Activated CD4-positive, alpha-beta T cell treated with anti-CD3 and anti-CD28 coated beads, Interleukin-2, amount 10 ng/mL, durations not matched to agents 24 days and 14 days (primary cell): ENCODE data around the gene LRRC2. TPM values are rescaled to one million over a fixed set of nuclear protein-coding genes. Genes with fewer than 3 reads are reported as not detected.
"Not testable (repeated sequence)": the region's sequence is repeated elsewhere in the genome, so short reads cannot be mapped to it uniquely, and the experiment has no call there.

Experiments used
- DNase-seq: peaks from one replicate; pipeline ENCODE4 v3.0.0; 2022
- H3K27ac Mint-ChIP-seq: one replicate; pipeline ENCODE4 v1.8.0; 2022; ENCODE audit warnings: mild to moderate bottlenecking, mixed read lengths
- H3K27me3 Mint-ChIP-seq: one replicate; pipeline ENCODE4 v1.8.0; 2022; ENCODE audit warnings: mixed read lengths
- H3K36me3 Mint-ChIP-seq: one replicate; pipeline ENCODE4 v1.8.0; 2022; ENCODE audit warnings: low read depth, mild to moderate bottlenecking, mixed read lengths
- H3K4me1 Mint-ChIP-seq: one replicate; pipeline ENCODE4 v1.8.0; 2021; ENCODE audit warnings: mixed read lengths
- H3K4me3 Mint-ChIP-seq: one replicate; pipeline ENCODE4 v1.8.0; 2022; ENCODE audit warnings: mild to moderate bottlenecking, moderate library complexity, mixed read lengths
- H3K9me3 Mint-ChIP-seq: one replicate; pipeline ENCODE4 v1.8.0; 2021; ENCODE audit warnings: mixed read lengths
- intact Hi-C: fragments of 100-400 bp; cut with micrococcal nuclease; formaldehyde crosslinking; loops from one replicate; pipeline ENCODE4 v1.15.1; 2023
- total RNA-seq: library from RNA; stranded (reverse); gene quantifications from 2 replicates; pipeline ENCODE4 v1.2.3, GENCODE V29; 2022

LRRC2 gene
- total RNA-seq, 1 donor from 2014 or later, result not detected

GRCh38 chr3:46498916-46499519 lies 67.1 kb downstream of the LRRC2 start:
- peaks cover 3% of the 10 kb centered on the region for H3K27me3 Mint-ChIP-seq
- no peaks in the 10 kb centered on the region for H3K36me3 Mint-ChIP-seq
- no peak for DNase-seq
- peaks cover 6% of the 10 kb centered on the region for H3K4me1 Mint-ChIP-seq
- intact Hi-C loops, result no loop called here
- no peaks in the 10 kb centered on the region for H3K9me3 Mint-ChIP-seq
- H3K27ac Mint-ChIP-seq, result no peak overlapping the region
- no peak overlapping the region for H3K4me3 Mint-ChIP-seq

DNA sequence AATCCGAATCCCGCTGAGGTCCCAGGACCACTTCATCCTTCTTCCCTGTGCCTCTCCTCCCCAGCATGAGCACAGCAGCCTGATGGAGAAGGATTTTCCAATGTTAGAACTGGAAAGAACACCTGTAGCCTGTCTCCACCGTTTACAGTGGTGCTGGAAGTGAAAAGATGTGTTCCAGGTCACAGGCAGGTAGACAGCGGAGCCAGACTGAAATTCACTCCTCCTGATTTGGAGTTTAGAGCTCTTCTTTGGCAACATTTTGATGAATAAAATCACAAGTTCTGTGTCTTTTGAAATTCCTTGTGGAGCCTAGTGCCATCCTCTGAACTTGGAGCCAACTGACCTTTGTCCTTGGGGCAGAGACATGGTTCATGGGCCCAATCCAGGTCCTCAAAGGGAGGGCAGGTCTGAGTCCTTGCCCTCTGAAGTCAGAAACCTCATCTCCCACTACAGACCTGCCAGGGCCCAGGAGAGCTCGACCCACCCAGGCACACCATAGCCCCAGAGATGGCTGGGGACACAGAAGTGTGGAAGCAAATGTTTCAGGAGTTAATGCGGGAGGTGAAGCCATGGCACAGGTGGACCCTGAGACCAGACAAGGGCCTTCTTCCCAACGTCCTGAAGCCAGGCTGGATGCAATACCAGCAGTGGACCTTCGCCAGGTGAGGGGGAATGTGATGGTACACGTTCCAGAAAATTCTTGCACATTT lies 68.4 kb downstream of the LRRC2 start, which contains the start of gene RTP3:
Gene RTP3 (plus strand): TSS at position 421 of the 710 bp plus-strand sequence. CDS start 87 bp downstream, at position 508.
- Mint-ChIP-seq H3K9me3 (no peaks in the 10 kb centered on the region), H3K4me3 (no peak within 1 kb of the TSS), H3K36me3 (no peaks in the 10 kb centered on the region), H3K27me3 (peaks cover 6% of the 10 kb centered on the region), H3K4me1 (peaks cover 4% of the 10 kb centered on the region), H3K27ac (no peak within 1 kb of the TSS)
- DNase-seq, result no peak
- intact Hi-C loops, result no loop called here

DNA sequence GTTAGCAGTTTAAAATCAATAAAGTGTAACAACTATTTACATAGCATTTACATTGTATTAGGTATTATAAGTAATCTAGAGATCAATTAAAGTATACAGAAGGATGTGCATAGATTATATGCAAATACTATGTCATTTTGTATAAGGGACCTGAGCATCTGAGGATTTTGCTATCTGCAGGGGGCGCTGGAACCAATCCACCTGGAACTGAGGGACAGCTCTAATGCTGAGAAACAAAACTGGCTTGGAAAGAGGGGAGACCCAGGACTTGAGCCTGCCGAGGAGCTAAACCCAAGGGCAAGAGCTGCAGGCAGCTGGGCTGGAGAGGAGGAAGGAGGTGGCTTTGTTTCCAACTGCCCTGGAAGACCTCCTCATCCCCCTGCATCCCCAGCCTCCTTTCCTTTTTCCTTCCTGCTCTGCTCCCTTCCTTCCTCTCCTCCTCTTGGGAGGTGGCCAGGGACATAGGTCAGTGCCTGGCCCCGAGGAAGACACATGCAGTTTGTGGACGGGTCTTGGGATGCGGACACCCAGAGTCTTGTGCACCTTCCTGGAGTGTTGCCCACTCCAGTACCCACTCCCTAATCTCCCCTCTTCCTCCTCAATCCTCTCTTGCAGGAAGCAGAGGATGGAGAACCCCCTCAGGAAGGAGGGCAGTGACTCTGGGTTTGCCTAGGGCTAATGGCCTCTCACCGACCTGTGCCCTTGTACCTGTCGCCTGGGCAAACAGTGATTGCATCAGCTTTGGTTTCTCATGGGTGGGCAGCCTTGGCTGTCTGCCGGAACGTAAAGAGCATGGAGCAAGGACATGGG lies 69.2 kb downstream of the LRRC2 start:
- H3K27me3 Mint-ChIP-seq, result peaks cover 6% of the 10 kb centered on the region
- no peaks in the 10 kb centered on the region for H3K36me3 Mint-ChIP-seq
- H3K4me3 Mint-ChIP-seq, result no peak overlapping the region
- intact Hi-C loops, result no loop called here
- H3K4me1 Mint-ChIP-seq, result peaks cover 4% of the 10 kb centered on the region
- H3K27ac Mint-ChIP-seq, result no peak overlapping the region
- no peaks in the 10 kb centered on the region for H3K9me3 Mint-ChIP-seq
- peak; percentile 83 for DNase-seq

GRCh38 chr3:46495901-46496456 lies 70.1 kb downstream of the LRRC2 start:
- Mint-ChIP-seq H3K4me3 (no peak overlapping the region), H3K27ac (no peak overlapping the region), H3K36me3 (no peaks in the 10 kb centered on the region), H3K9me3 (no peaks in the 10 kb centered on the region), H3K4me1 (peaks cover 4% of the 10 kb centered on the region), H3K27me3 (peaks cover 11% of the 10 kb centered on the region)
- intact Hi-C loops, result no loop called here
- DNase-seq, result no peak

- H3K36me3 Mint-ChIP-seq, H3K4me3 Mint-ChIP-seq, H3K27ac Mint-ChIP-seq, intact Hi-C loops, H3K4me1 Mint-ChIP-seq, H3K9me3 Mint-ChIP-seq, DNase-seq: not testable (repeated sequence)
- peaks cover 11% of the 10 kb centered on the region for H3K27me3 Mint-ChIP-seq
Observed at GRCh38 chr3:46494491-46494890, 71.6 kb downstream of the LRRC2 start.

- DNase-seq, result no peak
- Mint-ChIP-seq H3K27ac (no peak overlapping the region), H3K4me1 (peaks cover 11% of the 10 kb centered on the region), H3K27me3 (peaks cover 11% of the 10 kb centered on the region), H3K9me3 (no peaks in the 10 kb centered on the region), H3K4me3 (no peak overlapping the region), H3K36me3 (no peaks in the 10 kb centered on the region)
- intact Hi-C loops, result no loop called here
Observed at GRCh38 chr3:46492890-46493547, 73.1 kb downstream of the LRRC2 start.

DNA sequence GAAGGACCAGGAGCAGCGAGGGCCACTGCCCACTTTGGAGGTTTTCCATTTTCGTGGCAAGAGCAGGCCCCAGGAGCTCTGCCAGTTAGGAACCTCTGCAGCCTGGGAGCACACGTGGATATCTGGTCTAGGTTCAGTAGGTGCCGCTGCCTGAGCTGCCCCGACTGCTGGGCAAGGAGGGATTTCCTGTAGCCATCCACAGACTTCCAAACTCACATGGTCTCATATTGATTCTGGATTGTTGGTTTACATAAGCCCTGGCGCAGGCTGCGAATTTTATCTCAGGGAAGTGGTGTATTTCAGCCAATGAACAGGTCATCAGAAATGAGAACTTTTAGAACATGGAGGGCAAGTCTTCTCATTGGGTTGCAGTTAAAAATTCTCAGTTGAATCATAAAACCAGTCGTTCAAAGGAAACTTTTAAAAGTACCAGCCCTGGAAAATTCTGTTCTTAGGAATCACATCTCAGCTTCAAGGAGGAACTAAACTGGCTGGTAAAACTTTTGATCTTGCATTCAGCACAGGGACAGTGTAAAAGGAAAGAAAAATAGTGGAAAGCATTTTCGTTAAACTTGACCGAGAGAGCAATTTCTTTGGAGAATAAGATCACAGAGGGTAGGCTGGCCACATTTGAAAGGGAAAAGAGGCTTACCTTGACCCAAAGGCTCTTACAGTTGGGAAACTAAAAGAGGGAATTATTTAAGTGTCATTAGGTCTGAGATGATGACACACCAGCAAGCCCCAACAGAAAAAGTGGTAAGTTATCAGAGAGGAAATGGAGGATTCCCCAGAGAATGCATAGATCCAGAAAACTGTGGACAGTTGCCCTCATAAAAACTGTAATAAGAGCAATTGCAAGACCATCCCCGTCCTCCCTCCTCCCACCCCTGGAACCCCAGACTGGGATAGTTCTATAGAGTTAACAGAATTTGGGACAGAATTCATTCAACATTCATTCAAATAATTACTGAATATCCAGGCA lies 74.7 kb downstream of the LRRC2 start:
- intact Hi-C loops, result no loop called here
- no peak overlapping the region for H3K4me3 Mint-ChIP-seq
- peaks cover 11% of the 10 kb centered on the region for H3K4me1 Mint-ChIP-seq

DNA sequence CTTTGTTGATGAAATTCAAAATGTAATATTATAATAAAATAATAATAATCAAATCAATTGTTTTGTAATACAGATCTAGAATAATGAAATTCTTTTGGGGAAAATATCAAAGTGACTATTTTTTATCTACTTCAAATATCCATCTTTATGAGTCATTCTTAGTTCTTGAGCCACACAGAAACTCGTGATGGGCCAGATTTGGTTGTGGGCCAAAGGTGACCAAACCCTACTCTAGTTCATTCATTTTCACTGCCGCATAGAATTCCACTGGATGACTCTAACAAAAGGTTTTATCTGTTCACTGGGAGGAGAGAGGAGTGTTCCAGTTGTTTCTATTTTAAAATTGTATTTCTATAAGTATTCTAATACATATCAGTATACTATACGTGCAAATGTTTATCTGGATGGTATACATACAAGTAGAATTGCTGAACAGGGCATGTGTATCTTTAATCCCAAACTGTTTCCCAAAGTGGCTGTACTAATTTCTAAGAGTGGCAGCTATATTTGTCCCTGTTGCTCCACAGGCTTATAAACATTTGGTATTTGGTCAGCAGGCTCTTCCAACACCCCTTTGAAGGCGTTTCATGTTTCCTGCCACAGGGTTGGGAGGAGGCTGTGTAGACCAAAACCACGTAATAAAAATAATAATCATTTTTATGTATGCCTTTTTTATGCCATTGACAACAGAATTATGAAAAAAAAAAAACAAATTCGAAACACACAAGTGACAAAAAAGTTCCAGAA lies 75.6 kb downstream of the LRRC2 start:
- H3K4me3 Mint-ChIP-seq, result no peak overlapping the region
- no peaks in the 10 kb centered on the region for H3K36me3 Mint-ChIP-seq
- no peak for DNase-seq
- H3K27ac Mint-ChIP-seq, result no peak overlapping the region
- no peaks in the 10 kb centered on the region for H3K9me3 Mint-ChIP-seq
- peaks cover 9% of the 10 kb centered on the region for H3K4me1 Mint-ChIP-seq
- intact Hi-C loops, result no loop called here
- peaks cover 21% of the 10 kb centered on the region for H3K27me3 Mint-ChIP-seq

More for the DNA sequence above, 74.7 kb downstream of the LRRC2 start:
- Mint-ChIP-seq H3K27me3 (peaks cover 22% of the 10 kb centered on the region), H3K36me3 (no peaks in the 10 kb centered on the region), H3K9me3 (no peaks in the 10 kb centered on the region), H3K27ac (no peak overlapping the region)
- DNase-seq, result no peak

- intact Hi-C loops, result loop anchor here (10.0 kb wide), 1 partner anchor 415 kb away; no protein-coding TSS in a partner anchor
- no peaks in the 10 kb centered on the region for H3K36me3 Mint-ChIP-seq
- H3K27ac Mint-ChIP-seq, result no peak overlapping the region
- peaks cover 21% of the 10 kb centered on the region for H3K27me3 Mint-ChIP-seq
- DNase-seq, result no peak
- H3K4me3 Mint-ChIP-seq, result no peak overlapping the region
- H3K9me3 Mint-ChIP-seq, result no peaks in the 10 kb centered on the region
- H3K4me1 Mint-ChIP-seq, result peaks cover 9% of the 10 kb centered on the region
Observed at GRCh38 chr3:46489875-46490274, 76.2 kb downstream of the LRRC2 start.

GRCh38 chr3:46489381-46489780 lies 76.7 kb downstream of the LRRC2 start:
- Mint-ChIP-seq H3K4me1 (peaks cover 9% of the 10 kb centered on the region), H3K4me3 (peak overlapping the region; percentile 61), H3K27ac (no peak overlapping the region), H3K36me3 (no peaks in the 10 kb centered on the region), H3K27me3 (peaks cover 21% of the 10 kb centered on the region), H3K9me3 (no peaks in the 10 kb centered on the region)
- intact Hi-C loops, result loop anchor here (10.0 kb wide), 1 partner anchor 415 kb away; no protein-coding TSS in a partner anchor
- no peak for DNase-seq

- Mint-ChIP-seq H3K36me3 (no peaks in the 10 kb centered on the region), H3K27ac (no peak overlapping the region), H3K9me3 (no peaks in the 10 kb centered on the region), H3K27me3 (peaks cover 21% of the 10 kb centered on the region), H3K4me1 (peaks cover 9% of the 10 kb centered on the region), H3K4me3 (peak overlapping the region; percentile 61)
- intact Hi-C loops, result loop anchor here (1.0 to 10.0 kb wide), 3 partner anchors 69 to 416 kb away; no protein-coding TSS in a partner anchor
- peak; percentile 97 for DNase-seq
Observed at GRCh38 chr3:46488735-46489361, 77.3 kb downstream of the LRRC2 start.
